ENCODE results near the gene ESF1. TPM values are rescaled to one million over a fixed set of nuclear protein-coding genes. Genes with fewer than 3 reads are reported as not detected.

ESF1 gene, protein sequence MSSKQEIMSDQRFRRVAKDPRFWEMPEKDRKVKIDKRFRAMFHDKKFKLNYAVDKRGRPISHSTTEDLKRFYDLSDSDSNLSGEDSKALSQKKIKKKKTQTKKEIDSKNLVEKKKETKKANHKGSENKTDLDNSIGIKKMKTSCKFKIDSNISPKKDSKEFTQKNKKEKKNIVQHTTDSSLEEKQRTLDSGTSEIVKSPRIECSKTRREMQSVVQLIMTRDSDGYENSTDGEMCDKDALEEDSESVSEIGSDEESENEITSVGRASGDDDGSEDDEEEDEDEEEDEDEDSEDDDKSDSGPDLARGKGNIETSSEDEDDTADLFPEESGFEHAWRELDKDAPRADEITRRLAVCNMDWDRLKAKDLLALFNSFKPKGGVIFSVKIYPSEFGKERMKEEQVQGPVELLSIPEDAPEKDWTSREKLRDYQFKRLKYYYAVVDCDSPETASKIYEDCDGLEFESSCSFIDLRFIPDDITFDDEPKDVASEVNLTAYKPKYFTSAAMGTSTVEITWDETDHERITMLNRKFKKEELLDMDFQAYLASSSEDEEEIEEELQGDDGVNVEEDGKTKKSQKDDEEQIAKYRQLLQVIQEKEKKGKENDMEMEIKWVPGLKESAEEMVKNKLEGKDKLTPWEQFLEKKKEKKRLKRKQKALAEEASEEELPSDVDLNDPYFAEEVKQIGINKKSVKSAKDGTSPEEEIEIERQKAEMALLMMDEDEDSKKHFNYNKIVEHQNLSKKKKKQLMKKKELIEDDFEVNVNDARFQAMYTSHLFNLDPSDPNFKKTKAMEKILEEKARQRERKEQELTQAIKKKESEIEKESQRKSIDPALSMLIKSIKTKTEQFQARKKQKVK
- 19.7 and 22.7 TPM in 2 replicates for total RNA-seq

DNA sequence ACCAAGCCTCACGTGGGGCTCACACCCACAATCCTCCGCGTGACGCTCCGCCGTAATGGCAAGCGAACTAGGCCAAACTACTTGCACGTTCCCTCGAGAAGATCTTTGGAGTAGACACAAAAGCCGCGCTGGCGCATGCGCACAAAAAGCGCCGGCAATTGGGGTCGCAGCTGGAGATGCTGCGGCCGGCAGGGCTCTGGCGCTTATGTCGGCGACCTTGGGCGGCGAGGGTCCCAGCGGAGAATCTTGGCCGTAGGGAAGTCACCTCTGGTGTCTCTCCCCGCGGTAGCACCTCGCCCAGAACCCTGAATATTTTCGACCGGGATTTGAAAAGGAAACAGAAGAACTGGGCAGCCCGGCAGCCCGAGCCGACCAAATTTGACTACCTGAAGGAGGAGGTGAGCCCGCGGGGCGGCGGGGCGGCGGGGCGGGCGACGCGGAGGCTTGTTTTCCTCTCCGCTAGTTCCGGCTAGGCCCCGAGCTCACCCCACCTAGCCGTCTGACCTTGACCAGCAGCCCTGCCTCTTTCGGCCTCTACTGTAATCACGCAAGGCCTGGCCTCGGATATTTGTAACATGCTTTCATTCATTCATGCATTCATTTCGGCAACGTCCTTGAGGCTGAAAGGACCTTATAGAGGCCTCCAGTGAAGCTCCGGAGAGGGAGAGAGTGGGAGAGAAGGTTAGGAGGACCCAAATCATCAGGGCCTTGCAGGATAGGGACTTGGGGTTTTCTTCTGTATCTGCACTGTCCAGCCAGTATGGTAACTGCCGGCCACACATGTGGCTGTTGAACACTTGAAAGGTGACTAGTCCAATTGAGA, at the start of gene ESF1, which contains the start of gene NDUFAF5:
Gene ESF1 (minus strand): TSS at position 27 of the 823 bp plus-strand sequence. CDS start 1,779 bp downstream, outside the sequence.
Gene NDUFAF5 (plus strand): TSS at position 136 of the 823 bp plus-strand sequence. CDS start 41 bp downstream, at position 177.

Other genes with a start within 250 kb of the ESF1 start
- 9.8 and 10.8 TPM in 2 replicates for gene TASP1, start 146.0 kb downstream of the ESF1 start, total RNA-seq
- gene NDUFAF5, start 109 bp upstream of the ESF1 start, total RNA-seq: 23.5 and 24.5 TPM in 2 replicates
- not detected in 2 replicates for gene SEL1L2, start 205.7 kb upstream of the ESF1 start, total RNA-seq
- gene MACROD2, start 210.6 kb upstream of the ESF1 start, total RNA-seq: 0.66 and 1.0 TPM in 2 replicates

Measured in thoracic aorta endothelial cell (primary cell).